ENCODE data around the gene IKZF4. TPM values are rescaled to one million over a fixed set of nuclear protein-coding genes. Genes with fewer than 3 reads are reported as not detected.

IKZF4 gene
- polyA plus RNA-seq, 1 experiment = 3.9 TPM

DNA sequence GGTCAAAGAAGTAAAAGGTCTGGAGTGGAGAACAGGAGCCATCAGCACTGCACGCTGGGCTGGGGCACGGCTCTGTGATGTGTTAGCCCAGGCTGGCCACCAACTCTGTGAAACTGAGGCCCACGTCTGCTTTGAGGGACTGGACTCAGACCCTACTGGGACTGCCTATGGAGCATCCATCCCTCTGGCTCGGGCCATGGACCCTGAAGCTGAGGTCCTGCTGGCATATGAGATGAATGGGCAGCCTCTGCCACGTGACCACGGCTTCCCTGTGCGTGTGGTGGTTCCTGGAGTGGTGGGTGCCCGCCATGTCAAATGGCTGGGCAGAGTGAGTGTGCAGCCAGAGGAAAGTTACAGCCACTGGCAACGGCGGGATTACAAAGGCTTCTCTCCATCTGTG is 16.6 kb upstream of the IKZF4 start:
- ChIA-PET POLR2A (no interaction called here), CTCF (no interaction called here)
- H3K27ac ChIP-seq (ENCODE audit: low read depth, low read length) = no peak overlapping the region
- DNase-seq (ENCODE audit: low read depth, low spot score) = no peak
- H3K4me3 ChIP-seq (ENCODE audit: low read depth, low read length) = no peak overlapping the region
- no peaks in the 10 kb centered on the region for H3K27me3 ChIP-seq (ENCODE audit: control insufficient read depth, insufficient read depth, low read length)
- H3K9me3 ChIP-seq (ENCODE audit: control insufficient read depth, insufficient read depth, low read length) = no peaks in the 10 kb centered on the region
- TF ChIP-seq, protein P1, sequence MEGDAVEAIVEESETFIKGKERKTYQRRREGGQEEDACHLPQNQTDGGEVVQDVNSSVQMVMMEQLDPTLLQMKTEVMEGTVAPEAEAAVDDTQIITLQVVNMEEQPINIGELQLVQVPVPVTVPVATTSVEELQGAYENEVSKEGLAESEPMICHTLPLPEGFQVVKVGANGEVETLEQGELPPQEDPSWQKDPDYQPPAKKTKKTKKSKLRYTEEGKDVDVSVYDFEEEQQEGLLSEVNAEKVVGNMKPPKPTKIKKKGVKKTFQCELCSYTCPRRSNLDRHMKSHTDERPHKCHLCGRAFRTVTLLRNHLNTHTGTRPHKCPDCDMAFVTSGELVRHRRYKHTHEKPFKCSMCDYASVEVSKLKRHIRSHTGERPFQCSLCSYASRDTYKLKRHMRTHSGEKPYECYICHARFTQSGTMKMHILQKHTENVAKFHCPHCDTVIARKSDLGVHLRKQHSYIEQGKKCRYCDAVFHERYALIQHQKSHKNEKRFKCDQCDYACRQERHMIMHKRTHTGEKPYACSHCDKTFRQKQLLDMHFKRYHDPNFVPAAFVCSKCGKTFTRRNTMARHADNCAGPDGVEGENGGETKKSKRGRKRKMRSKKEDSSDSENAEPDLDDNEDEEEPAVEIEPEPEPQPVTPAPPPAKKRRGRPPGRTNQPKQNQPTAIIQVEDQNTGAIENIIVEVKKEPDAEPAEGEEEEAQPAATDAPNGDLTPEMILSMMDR (IDR thresholded peaks at IDR 0.05; ENCODE audit: low read depth, low read length) = no peak

GRCh38 chr12:56007564-56008559 is 13.0 kb upstream of the IKZF4 start:
- no peaks in the 10 kb centered on the region for H3K9me3 ChIP-seq (ENCODE audit: control insufficient read depth, insufficient read depth, low read length)
- TF ChIP-seq, protein P1 (IDR thresholded peaks at IDR 0.05; ENCODE audit: low read depth, low read length) = no peak
- H3K27ac ChIP-seq (ENCODE audit: low read depth, low read length) = no peak overlapping the region
- peak overlapping the region; percentile 68 for H3K4me3 ChIP-seq (ENCODE audit: low read depth, low read length)
- POLR2A ChIA-PET = interaction anchor here (0.6 to 2.0 kb wide), 5 partner anchors 11 to 304 kb away, joined by 3 to 20 read pairs (median 8); partner anchors contain the start of genes IKZF4, RAB5B and SUOX
- CTCF ChIA-PET = interaction anchor here (1.0 to 5.5 kb wide), 4 partner anchors 12 to 33 kb away, joined by 3 to 49 read pairs (median 5); partner anchors contain the start of gene SUOX
- H3K27me3 ChIP-seq (ENCODE audit: control insufficient read depth, insufficient read depth, low read length) = no peaks in the 10 kb centered on the region
- no peak for DNase-seq (ENCODE audit: low read depth, low spot score)

DNA sequence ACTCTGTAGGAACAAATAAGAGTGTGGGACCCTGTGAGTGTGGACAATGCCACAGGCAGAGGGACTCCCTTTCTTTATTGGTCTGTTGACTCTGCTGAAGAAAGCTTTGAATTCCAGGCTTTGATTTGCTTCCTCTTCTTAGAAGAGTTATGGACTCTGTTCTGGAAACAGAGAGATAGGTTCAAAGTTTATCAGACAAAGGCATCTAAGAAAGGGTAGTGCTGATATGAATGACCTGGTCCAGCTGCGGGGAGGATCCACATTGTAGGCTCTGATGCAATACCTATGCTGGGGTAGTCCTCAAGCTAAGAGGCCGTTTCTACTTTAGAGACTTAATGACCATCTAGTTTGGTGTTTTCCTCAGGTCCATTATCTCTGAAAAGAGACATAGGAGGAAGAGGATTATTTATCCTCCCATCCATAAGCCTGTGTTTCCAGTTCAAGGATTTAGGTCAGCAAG is 10.7 kb upstream of the IKZF4 start:
- H3K27ac ChIP-seq (ENCODE audit: low read depth, low read length) = no peak overlapping the region
- no peak for DNase-seq (ENCODE audit: low read depth, low spot score)
- H3K9me3 ChIP-seq (ENCODE audit: control insufficient read depth, insufficient read depth, low read length) = no peaks in the 10 kb centered on the region
- ChIA-PET CTCF (interaction anchor here (0.5 to 5.5 kb wide), 3 partner anchors 14 to 192 kb away, joined by 4 to 49 read pairs (median 17); partner anchors contain the start of gene SUOX), POLR2A (no interaction called here)
- TF ChIP-seq, protein P1 (IDR thresholded peaks at IDR 0.05; ENCODE audit: low read depth, low read length) = no peak
- no peak overlapping the region for H3K4me3 ChIP-seq (ENCODE audit: low read depth, low read length)
- no peaks in the 10 kb centered on the region for H3K27me3 ChIP-seq (ENCODE audit: control insufficient read depth, insufficient read depth, low read length)

- no peak overlapping the region for H3K4me3 ChIP-seq (ENCODE audit: low read depth, low read length)
- H3K9me3 ChIP-seq (ENCODE audit: control insufficient read depth, insufficient read depth, low read length) = no peaks in the 10 kb centered on the region
- TF ChIP-seq, protein P1 (IDR thresholded peaks at IDR 0.05; ENCODE audit: low read depth, low read length) = no peak
- no peak overlapping the region for H3K27ac ChIP-seq (ENCODE audit: low read depth, low read length)
- ChIA-PET CTCF (interaction anchor here (0.6 to 3.3 kb wide), 4 partner anchors 10 to 274 kb away, joined by 3 to 17 read pairs (median 11); partner anchors contain the start of gene SUOX), POLR2A (no interaction called here)
- H3K27me3 ChIP-seq (ENCODE audit: control insufficient read depth, insufficient read depth, low read length) = no peaks in the 10 kb centered on the region
- no peak for DNase-seq (ENCODE audit: low read depth, low spot score)
Measured at GRCh38 chr12:56011509-56012090, 9.2 kb upstream of the IKZF4 start.
